NCI-H2107 treated with DMSO at 0.1 percent for 48 hours (cell line): ENCODE results near the gene NTN3.
"Not testable (repeated sequence)": the region's sequence is repeated elsewhere in the genome, so short reads cannot be mapped to it uniquely, and the experiment has no call there.

ENCODE experiments used
- DNase-seq: peaks from one replicate; lab custom pipeline; 2025; ENCODE audit not compliant: unreplicated experiment; lab: John Stamatoyannopoulos, UW

Gene NTN3

GRCh38 chr16:2439598-2439997, 31.5 kb upstream of the NTN3 start:
- no peak for DNase-seq

GRCh38 chr16:2441143-2441804, 29.8 kb upstream of the NTN3 start:
- DNase-seq = not testable (repeated sequence)

- DNase-seq = no peak
These were observed 27.5 kb upstream of the NTN3 start for GRCh38 chr16:2443555-2443954.

- no peak for DNase-seq
These were observed 23.0 kb upstream of the NTN3 start for GRCh38 chr16:2447920-2448583.

GRCh38 chr16:2449118-2449517, 22.0 kb upstream of the NTN3 start:
- no peak for DNase-seq

GRCh38 chr16:2450535-2450934, 20.6 kb upstream of the NTN3 start:
- DNase-seq = no peak

GRCh38 chr16:2450975-2451381, 20.1 kb upstream of the NTN3 start:
- DNase-seq = no peak

- no peak for DNase-seq
These were observed 19.2 kb upstream of the NTN3 start for GRCh38 chr16:2451851-2452320.

GRCh38 chr16:2452650-2453049, 18.4 kb upstream of the NTN3 start:
- DNase-seq = no peak

GRCh38 chr16:2455081-2455845, 15.8 kb upstream of the NTN3 start:
- no peak for DNase-seq

- no peak for DNase-seq
These were observed 14.4 kb upstream of the NTN3 start for GRCh38 chr16:2456551-2457153.

GRCh38 chr16:2457267-2457666, 13.8 kb upstream of the NTN3 start:
- no peak for DNase-seq

GRCh38 chr16:2457946-2458345, 13.2 kb upstream of the NTN3 start:
- no peak for DNase-seq

GRCh38 chr16:2458887-2459646, 12.0 kb upstream of the NTN3 start:
- no peak for DNase-seq

GRCh38 chr16:2459647-2460390, 11.3 kb upstream of the NTN3 start, which contains the start of gene TEDC2:
TEDC2 (plus strand) TSS chr16:2460109; CDS start chr16:2460145, 36 bp downstream.
- peak; percentile 87 for DNase-seq

- DNase-seq = no peak
These were observed 10.7 kb upstream of the NTN3 start for GRCh38 chr16:2460391-2460713.

GRCh38 chr16:2460916-2461315, 10.2 kb upstream of the NTN3 start:
- DNase-seq = no peak

GRCh38 chr16:2462031-2462866, 8.8 kb upstream of the NTN3 start:
- DNase-seq = no peak

- no peak for DNase-seq
These were observed 6.8 kb upstream of the NTN3 start for GRCh38 chr16:2464333-2464732.
